Measurements from ENCODE around the gene BMPR1A.
"Not testable (repeated sequence)": the region's sequence is repeated elsewhere in the genome, so short reads cannot be mapped to it uniquely, and the experiment has no call there.

BMPR1A gene

DNA sequence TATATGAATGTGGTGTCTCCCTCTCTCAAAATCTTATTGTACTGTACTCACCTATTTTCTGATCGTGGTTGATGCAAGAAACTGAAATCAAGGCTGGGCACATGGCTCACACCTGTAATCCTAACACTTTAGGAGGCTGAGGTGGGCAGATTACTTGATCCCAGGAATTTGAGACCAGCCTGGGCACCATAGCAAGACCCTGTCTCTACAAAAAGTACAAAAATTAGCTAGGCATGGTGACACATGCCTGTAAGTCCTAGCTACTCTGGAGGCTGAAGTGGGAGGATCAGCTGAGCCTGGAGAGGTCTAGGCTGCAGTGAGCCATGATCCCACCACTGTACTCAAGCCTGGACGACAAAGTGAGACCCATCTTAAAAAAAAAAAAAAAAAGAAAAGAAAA lies 185.0 kb downstream of the BMPR1A start:
- DNase-seq (ENCODE audit: low read depth) = no peak

DNA sequence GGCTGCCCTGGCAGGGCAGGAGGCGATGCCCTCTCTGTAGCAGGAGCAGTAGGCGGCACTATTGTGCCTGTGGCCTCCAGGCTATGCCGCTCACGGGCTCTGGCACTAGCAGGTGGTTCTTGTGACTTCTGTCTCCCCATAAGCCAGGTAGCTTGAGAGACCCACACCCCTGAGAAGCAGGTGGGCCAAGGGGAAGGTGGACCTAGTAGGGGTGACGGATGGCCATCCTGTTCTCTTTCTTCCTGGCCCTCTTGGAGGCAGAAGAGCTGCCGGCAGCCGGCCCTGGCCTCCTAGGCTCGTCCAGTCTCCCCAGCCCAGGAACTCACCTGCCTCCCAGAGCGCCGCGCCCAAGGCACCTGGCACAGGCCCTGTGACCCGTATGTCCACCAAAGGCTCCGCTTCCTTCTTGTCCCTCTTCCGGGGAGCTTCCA lies 185.6 kb downstream of the BMPR1A start:
- no peak for DNase-seq (ENCODE audit: low read depth)

DNA sequence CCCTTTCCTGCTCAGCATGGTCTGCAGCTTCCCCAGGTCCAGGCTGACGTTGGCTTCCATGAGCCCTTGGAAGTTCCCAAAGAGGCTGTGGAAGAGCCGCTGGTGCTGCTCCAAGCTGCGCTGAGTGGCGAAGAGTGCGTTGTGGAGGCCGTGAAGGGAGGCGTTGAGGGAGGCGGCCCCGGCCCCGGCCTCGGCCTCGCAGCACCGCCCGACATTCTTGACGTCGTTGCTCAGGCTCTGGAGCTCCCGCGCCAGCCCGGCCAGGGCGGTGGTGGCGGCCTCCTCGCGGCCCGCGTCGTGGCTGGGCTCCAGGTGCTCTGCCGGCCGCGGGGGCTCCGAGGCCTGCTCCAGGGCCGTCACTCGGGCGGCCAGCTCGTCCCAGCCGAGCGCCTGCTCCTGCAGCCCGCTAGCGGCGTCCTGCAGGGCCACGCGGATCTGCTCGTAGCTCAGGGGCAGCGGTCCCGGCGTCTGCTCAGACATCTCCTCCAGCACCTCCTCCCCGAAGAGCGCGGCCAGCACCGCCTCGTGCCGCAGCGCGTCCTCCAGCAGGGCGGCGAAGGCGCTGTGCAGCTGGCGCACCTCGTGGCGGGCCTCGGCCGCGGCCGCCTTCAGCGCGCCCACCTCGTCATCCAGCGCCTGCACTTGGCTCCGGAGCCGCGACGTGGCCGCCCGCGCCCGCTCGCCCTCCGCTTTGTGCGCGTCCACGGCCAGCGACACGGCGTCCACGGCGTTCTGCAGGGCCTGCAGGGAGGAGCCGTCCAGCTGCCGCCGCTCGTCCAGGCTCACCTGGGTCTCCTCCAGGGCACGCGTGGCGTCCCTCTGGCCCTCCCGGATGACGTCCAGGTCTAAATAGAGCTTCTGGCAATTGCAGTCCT lies 186.3 kb downstream of the BMPR1A start:
- DNase-seq (ENCODE audit: low read depth) = no peak

DNA sequence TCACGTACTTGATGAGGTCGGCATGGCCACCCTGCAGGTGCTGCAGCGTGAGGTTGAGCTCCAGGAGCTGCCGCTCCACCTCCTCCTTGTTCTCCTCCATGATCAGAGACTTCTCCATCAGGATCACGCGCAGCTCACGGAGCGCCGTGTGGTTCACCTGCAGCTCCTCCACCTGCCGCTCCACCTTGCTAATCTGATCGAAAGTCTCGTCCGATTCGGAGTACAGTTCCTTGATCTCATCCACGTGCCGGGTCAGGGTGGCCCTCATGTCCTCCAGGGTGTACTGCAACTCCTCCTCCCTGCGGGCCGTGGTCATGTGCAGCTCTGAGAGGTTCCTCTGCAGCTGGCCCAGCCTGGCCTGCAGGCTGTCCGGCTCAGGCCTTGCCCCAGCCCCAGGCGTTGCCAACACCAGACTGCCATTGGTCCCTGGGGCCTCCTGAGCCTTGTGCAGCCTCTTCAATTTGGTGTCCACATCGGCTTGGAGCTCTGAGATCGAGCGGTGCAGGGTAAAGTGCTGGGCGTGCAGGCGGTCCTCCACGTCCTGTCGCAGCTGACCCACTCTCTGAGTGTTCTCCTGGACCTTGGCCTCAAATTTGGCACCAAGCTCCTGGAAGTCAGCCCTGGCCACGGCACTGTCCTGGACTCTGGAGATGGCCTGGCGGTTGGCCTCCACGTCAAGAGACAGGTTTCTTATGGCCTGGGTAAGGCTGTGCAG lies 187.1 kb downstream of the BMPR1A start:
- no peak for DNase-seq (ENCODE audit: low read depth)

DNA sequence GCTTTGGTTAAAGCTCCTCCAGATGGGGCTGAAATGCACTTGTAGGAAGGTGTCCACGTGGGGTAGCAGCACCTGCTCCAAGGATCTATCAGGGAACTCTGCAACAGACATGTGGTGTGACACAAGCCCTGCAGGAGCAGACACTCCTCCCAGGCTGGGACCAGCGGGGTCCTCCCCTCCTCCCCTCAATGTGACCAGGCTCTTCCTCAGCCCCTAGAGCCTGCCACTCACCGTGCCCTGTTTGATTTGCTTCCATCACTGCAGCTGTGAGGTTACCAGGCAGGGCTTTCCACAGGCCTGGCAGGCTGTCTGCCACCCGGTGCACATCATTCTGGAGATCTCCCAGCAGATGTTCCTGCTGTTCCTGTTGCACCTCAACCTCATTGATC lies 187.6 kb downstream of the BMPR1A start:
- DNase-seq (ENCODE audit: low read depth) = no peak

DNA sequence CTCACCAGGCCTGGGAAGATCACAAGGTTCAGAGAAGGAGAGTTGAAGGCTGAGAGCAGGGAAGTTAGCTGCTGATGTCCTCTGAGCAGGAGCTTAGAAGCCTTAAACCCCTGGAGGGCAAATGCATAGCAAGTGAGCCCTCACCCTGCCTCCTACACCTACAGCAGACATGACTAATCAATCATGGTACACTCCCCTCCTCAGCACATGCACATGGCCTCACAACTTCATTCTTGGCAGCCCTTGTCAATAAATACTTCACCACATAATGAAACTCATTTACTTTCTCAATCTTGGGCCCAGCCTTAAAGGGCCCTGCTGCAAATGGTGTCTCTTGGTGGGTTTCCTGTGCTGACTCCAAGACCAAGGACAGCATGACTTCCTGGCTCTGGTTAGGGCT lies 188.1 kb downstream of the BMPR1A start:
- no peak for DNase-seq (ENCODE audit: low read depth)

DNA sequence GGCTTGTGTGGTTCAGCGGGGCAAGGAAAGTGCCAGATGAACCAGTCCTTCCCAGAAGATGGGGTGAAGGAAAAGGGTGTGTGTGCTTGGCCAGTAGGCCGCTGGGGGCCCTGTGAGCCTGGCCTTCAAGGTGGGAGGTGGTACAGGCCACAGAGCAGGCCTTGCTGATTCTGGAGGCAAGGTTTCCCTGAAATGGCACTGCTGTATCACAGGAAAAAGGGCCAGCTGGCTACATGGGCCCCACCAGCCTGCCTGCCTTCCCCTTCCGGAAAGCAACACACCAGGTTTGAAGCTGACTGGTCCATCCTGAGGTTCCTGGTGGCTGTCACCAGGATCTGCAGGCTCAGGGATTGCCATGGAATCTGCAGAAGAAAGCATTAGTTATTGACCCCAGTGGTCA lies 188.5 kb downstream of the BMPR1A start:
- no peak for DNase-seq (ENCODE audit: low read depth)

DNA sequence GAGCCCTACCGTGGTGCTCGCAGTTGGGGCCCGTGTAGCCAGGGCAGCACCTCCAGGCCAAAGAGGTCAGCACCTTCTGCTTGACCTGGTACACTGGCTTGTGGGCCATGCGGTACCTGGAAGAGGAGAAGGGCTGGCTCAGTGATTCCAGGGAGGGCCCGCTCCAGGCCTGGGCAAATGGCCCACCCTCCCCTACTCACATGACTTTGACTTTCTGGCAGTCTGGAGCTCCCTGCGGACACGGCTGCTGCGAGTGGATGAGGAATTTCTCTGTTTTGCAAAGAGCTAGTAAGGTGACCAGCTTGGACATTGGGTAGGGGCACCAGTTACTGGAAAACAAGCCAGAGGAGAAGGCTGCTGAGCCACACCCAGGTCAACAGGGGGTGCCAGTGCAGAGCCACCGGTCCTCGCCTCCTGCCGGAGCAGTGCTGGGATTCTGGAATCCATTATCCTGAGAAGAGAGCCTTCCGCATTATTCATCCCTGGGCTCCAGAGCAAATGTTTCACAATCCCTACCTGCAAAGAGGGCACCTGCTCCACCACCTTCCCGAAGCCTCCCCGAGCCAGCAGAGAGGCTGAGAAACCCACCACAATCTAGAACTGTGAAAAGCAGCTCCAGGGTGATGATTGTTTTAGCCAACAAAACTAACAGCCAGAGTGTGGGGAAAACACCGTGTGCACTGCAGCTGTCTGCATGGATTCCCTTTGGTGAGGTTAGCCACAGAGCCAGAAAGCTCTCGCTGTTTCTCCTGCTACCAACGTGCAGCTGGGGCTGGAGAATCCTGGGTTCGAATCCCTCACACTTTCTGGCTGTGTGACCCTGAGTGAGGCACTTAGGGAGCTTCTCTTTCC lies 189.2 kb downstream of the BMPR1A start:
- no peak for DNase-seq (ENCODE audit: low read depth)

DNA sequence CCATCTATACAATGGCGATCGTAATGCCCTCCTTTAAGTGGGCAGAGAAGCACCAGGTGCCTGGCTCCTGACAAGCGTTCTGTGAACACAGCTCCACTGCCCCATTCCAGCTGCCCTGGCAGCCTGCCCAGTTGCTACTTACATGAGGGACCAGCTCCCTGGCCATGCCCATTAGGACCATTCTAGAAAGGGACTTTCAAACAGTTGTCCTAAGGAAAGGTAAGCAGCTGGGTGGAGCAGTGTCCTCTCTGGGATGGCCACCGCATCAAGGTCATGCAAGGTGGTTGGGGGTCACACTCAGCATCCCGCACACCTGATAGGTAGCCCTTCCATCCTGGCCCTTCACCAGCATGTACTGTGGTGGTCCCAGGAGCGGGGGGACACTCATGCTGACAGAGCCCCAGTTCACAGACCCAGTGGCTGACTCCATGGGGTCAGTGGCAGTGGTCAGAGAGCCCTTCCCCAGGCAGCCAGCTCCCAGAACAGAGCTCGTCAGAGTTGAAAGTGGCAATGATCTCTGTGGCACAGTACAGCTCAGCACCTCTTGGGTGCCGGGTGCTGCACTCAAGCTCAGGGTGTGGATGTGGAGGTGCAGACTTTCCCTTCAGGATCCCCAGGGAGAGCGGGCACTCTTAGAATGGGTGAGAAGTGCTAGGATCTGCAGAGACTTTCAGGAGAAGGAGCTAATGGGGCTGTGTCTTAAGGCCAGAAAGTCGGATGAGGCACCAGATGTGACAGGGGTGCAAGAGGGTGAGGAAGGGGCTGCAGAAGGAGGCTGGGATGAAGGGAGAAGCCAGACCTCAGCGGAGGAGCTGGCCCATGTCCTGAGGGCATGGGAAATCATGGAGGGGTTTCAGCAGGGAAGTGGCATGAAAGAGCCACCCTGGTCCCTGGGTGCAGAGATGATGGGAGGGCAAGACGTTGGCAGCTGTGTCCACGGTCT lies 190.1 kb downstream of the BMPR1A start:
- no peak for DNase-seq (ENCODE audit: low read depth)

DNA sequence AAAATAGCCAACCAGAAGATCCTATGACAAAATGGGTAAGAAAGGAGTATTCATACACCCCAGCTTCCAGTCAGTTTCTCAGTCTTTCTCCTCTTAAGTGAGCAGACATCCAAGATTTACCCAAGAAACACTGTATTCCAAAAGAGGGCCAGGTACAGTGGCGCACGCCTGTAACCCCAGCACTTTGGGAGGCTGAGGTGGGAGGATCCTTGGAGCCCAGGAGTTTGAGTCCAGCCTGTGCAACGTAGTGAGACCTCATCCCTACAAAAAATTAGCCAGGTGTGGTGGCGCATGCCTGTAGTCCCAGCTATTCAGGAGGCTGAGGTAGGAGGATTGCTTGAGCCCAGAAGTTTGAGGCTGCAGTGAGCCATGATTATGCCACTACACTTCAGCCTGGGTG lies 191.4 kb downstream of the BMPR1A start:
- not testable (repeated sequence) for DNase-seq (ENCODE audit: low read depth)

DNA sequence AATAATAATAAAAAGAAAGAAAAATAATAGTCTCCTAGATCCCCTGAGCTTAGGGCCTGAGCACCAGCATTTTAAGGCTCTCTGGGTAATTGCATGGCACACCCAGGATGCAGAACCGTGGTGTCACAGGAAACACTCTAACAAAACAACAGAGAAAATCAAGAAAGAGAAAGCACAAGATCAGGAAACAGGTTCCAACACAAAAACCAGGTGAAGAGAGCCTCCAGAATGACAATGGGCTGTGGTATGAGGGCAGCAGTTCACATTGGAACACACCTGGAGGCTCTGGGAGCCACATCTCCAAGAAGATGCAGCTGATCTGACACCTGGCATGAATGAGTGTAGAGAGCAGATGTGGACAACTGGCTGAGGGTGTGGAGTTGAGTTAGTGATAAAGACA lies 193.9 kb downstream of the BMPR1A start:
- no peak for DNase-seq (ENCODE audit: low read depth)

DNA sequence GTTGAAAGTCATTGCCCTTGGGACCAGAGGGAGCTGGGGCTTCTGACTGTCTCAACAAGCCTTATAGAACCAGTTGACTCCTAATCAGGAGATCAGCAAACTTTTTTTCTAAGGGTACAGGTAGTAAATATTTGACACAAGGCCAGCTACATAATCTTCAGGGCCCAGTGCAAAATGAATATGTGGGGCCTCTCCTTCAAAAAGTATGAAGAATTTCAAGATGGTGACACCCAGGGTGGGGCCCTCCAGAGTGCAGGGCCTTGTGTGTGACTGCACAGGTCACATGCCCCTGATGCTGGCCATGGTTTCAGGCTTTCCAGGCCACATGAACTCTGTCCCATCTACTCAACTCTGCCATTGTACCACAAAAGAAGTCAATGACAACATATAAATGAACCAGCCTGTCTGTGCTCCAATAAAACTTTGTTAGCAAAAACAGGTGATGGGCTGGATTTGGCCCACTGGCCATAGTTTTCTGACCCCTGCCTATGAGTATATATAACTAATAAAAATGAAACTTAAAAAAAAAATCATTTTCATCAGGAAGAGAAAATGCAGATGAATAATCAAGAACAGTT lies 194.9 kb downstream of the BMPR1A start:
- DNase-seq (ENCODE audit: low read depth) = no peak

DNA sequence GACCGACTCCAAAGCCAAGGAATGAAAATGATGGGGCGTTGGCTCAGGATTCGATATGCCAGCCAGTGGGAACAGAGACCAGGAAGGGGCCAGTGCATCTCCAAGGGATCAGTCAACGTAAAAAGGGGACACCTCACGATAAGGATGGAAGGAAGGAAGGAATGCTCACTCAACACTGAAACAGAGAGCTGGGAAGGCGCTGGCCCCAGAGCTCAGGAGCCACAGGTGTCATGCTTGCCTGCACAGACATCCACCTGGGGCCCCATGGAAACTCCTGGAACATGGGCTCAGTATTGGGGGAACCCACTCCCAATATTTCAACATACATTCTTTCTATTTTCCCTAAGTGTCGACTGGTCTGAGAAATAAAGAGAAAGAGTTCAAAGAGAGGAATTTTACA lies 195.7 kb downstream of the BMPR1A start:
- DNase-seq (ENCODE audit: low read depth) = no peak

DNA sequence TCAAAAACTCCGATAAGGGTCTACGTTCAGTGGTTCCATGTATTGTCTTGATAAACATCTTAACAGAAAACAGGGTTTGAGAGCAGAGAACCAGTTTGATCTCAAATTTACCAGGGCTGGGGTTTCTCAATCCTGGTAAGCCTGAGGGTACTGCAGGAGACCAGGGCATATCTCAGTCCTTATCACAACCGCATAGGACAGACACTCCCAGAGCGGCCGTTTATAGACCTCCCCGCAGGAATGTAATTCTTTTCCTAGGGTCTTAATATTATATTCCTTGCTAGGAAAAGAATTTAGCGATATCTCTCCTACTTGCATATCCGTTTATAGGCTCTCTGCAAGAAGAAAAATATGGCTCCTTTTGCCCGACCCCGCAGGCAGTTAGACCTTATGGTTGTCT lies 196.3 kb downstream of the BMPR1A start:
- DNase-seq (ENCODE audit: low read depth) = not testable (repeated sequence)

DNA sequence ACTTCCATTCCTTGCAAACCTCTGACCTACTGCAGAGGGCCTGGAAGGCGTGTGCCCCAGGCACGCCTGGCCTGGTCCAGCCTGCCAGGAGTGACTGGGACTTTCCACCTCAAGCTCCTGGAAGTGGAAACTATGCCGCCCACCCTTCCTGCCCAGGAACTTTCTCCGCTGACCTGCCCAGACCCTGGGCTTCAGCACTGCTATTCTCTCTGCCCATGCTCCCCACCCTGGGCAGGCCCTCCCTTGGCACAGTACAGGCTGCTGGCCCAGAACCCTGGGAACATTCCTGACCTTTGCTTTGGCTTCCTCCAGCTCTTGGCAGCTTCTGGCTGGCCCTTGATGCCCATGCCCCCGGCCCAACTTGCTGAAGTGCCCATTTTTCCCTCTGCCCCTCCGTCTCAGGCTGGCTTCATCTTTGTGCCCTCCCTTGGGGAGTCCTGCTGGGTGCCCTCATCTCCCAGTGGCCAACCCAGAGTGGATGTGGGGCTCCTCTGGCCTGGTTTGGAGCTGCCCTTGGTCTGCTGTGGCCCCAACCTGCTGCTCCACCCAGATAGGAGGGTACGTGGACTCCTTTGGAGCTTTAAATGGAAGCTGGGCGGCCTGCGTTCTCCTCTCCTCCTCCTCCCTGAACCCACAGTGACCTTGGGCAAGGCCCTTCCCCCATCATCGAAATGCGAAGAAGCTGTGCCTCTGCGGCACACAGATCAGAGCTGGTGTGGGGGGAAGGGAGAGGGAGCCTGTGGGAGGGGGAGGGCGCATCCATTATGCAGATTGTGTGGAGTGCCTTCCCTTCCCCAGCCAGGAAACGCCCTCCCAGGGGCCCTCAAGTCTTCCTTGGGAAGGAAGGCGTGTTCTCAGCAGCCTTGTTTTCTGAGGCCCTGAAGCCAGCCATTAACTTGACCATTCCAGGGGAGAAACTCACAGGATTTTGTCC lies 197.6 kb downstream of the BMPR1A start:
- no peak for DNase-seq (ENCODE audit: low read depth)

DNA sequence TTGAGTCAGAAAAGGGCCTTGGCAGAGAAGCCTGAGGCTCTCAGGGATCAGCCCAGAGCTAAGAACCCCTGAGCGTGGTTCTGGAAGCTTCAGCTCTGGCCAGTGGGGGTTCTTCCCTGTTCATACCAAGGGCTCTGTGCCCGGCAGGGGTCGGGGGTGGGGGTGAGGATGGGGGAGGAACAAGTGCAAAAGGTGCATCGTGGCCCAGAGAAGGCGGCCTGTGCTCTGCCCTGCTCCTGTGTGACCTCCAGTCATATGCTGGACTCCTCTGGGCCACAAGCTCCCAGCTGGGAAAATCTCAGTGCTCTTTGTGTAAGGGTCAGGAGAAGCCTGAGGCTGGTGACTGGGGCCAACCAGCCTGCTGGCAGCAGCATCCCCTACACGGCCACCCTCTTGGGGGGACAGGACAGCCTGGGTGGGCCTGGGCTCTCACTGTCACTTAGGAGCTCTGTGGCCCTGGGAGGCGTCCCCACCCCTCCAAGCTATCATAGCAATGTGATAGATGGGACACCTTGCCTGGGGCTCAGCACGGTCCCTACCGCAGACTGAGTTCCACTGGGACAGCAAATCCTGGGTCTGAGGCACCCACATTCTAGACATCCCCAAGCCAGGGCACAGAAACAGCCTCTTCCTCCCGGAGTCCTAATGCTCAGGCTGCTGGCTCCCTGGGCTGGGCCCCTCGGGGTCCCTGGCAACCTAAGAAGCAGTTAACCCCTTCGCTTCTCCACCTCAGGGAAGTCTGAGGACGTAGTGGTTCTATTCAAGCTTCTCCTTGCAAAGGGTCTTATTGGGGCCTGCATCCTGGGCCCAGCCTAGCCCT lies 198.5 kb downstream of the BMPR1A start:
- no peak for DNase-seq (ENCODE audit: low read depth)

DNA sequence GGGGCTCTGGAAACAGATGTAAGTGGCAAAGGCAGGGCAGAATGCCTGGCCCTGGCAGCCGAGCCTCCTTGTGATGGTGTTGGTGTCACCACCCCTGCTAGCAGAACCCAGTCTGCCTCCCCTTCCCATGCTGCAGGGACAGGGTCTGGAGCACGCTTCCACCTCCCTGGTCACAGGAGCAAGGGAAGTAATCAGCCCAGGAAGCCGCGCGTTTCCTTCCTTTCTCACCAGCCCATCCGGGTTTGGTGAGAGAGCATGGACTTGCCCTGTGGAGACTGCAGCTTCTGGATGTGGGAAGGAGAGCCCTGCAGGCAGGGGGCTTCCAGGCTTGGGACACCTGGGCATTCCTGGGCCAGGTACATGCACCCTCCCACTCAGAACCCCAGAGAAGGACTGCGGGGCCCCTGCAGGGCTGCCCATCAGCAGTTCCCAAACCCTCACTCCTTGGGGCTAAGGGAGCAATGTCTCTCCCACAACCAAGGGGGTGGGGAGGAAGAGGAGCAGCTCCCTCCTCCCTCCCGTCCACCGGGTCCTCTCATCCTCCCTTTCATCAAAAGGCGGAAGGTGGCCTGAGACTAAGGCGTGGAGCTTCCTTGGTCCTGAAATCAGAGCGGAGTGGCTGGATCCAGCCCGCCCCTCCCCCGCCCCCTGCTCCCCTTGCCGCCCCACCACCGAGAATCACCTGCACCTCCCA lies 199.2 kb downstream of the BMPR1A start:
- no peak for DNase-seq (ENCODE audit: low read depth)

DNA sequence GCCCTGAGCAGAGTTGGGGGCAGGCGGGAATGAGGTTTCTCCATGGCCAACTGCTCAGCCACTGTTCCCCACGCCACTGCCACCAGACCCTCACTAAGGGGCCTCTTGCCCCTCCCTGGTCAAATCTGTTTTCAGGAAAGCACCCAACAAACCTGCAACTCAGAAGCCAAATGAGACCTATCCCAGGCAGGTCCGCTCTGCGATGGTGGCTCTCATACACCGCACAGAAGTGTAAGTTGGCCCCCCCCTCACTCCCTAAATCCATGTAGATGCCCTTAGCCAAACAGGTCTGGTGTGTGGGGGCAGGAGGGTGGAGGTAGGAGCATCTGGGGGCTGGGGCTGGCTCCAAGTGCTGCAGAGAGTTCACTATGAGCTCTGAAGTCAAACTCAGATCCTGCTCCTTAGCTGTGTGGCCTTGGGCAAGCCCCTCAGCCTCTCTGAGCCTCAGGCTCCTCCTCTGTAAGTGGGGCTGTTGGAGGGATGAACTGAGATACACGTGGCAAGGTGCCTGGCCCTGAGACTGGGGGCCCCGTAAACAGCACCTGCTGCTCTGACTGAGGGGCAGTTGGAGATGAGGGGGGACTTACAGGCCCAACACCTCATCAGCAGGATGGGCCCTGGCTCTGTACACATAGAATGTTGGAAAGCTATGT lies 199.9 kb downstream of the BMPR1A start:
- DNase-seq (ENCODE audit: low read depth) = no peak
